CD4-positive, alpha-beta memory T cell (primary cell): Measurements from ENCODE around the gene IRF9. TPM values are rescaled to one million over a fixed set of nuclear protein-coding genes. Genes with fewer than 3 reads are reported as not detected.
"Not testable (repeated sequence)": the region's sequence is repeated elsewhere in the genome, so short reads cannot be mapped to it uniquely, and the experiment has no call there.

Experiments used
- CTCF ChIA-PET: fragments of 350-600 bp; sonication (Branson Sonifier 250); formaldehyde crosslinking; loops from one replicate; lab custom pipeline; 2021; ENCODE audit warnings: inconsistent platforms; ENCODE audit not compliant: partially characterized antibody; lab: Charles Lee
- POLR2A ChIA-PET: fragments of 350-600 bp; sonication (Branson Sonifier 250); formaldehyde crosslinking; loops from one replicate; lab custom pipeline; 2021; ENCODE audit not compliant: partially characterized antibody; lab: Charles Lee
- DNase-seq, 5 donors: peaks; one replicate each; pipeline versions ENCODE4 v3.0.0 to v3.0.0-alpha.2; 2020 to 2022; ENCODE audit warnings: mixed read lengths in 1 of 5
- H3K27ac ChIP-seq: one replicate; pipeline ENCODE4 v1.7.0; 2013; ENCODE audit warnings: low read depth, low read length
- H3K27me3 ChIP-seq: 2 replicates; pipeline ENCODE4 v1.7.0; 2013; ENCODE audit warnings: mild to moderate bottlenecking, low read length, moderate library complexity; ENCODE audit not compliant: insufficient read depth
- H3K36me3 ChIP-seq: 2 replicates; pipeline ENCODE4 v1.7.0; 2013; ENCODE audit warnings: mild to moderate bottlenecking, low read length, moderate library complexity; ENCODE audit not compliant: insufficient read depth
- H3K4me1 ChIP-seq: 2 replicates; pipeline ENCODE4 v1.7.0; 2013; ENCODE audit warnings: mild to moderate bottlenecking, low read length, moderate library complexity; ENCODE audit not compliant: insufficient read depth
- H3K4me3 ChIP-seq, 2 donors: one replicate each; pipeline ENCODE4 v1.7.0; 2013; ENCODE audit warnings: low read length in 2 of 2, mild to moderate bottlenecking in 1 of 2
- H3K9me3 ChIP-seq, 2 donors: one replicate each; pipeline ENCODE4 v1.7.0; 2013; ENCODE audit warnings: low read length in 2 of 2, control low read depth in 1 of 2; ENCODE audit not compliant: control insufficient read depth in 1 of 2
- H3K27ac Mint-ChIP-seq, 7 donors: one replicate each; pipeline ENCODE4 v1.8.0; 2020 to 2021; ENCODE audit warnings: mixed read lengths in 7 of 7, mild to moderate bottlenecking in 6 of 7, inconsistent platforms in 3 of 7, moderate library complexity in 3 of 7
- H3K27me3 Mint-ChIP-seq, 2 donors: one replicate each; pipeline ENCODE4 v1.8.0; 2020 to 2021; ENCODE audit warnings: mixed read lengths in 2 of 2
- H3K36me3 Mint-ChIP-seq, 2 donors: one replicate each; pipeline ENCODE4 v1.8.0; 2020 to 2021; ENCODE audit warnings: mixed read lengths in 2 of 2, inconsistent platforms in 1 of 2, mild to moderate bottlenecking in 1 of 2
- H3K4me1 Mint-ChIP-seq, 4 donors: one replicate each; pipeline ENCODE4 v1.8.0; 2020 to 2021; ENCODE audit warnings: mixed read lengths in 4 of 4, mild to moderate bottlenecking in 1 of 4
- H3K4me3 Mint-ChIP-seq, 8 donors: one replicate each; pipeline ENCODE4 v1.8.0; 2020 to 2021; ENCODE audit warnings: mixed read lengths in 8 of 8, mild to moderate bottlenecking in 7 of 8, moderate library complexity in 6 of 8, inconsistent platforms in 3 of 8
- H3K9me3 Mint-ChIP-seq, 8 donors: one replicate each; pipeline ENCODE4 v1.8.0; 2020 to 2021; ENCODE audit warnings: mixed read lengths in 8 of 8, mild to moderate bottlenecking in 5 of 8, inconsistent platforms in 3 of 8, moderate library complexity in 1 of 8
- intact Hi-C: fragments of 100-400 bp; cut with micrococcal nuclease; formaldehyde crosslinking; loops from one replicate; pipeline ENCODE4 v1.15.1; 2023
- polyA plus RNA-seq, 2 donors: library from polyadenylated mRNA; unstranded; fragments of 300-500 nt; fragmentation: Illumina TruSeq; gene quantifications; one replicate each; pipeline ENCODE4 v1.2.3, GENCODE V29; 2021
- total RNA-seq, 2 experiments: library from RNA; stranded (reverse); gene quantifications; one replicate each; pipeline ENCODE4 v1.2.3, GENCODE V29; 2021

Gene IRF9
- total and polyA plus RNA-seq, 4 experiments from 2014 or later = 59.3 to 157 (median 137) TPM

- H3K4me3 ChIP-seq, H3K27me3 ChIP-seq, H3K4me3 Mint-ChIP-seq, DNase-seq, H3K9me3 Mint-ChIP-seq, CTCF ChIA-PET, H3K4me1 ChIP-seq, H3K9me3 ChIP-seq, H3K27me3 Mint-ChIP-seq, intact Hi-C loops, H3K27ac ChIP-seq: not testable (repeated sequence)
- POLR2A ChIA-PET = interaction anchor here (1.6 kb wide), 2 partner anchors 11 to 14 kb away, joined by 7 to 8 read pairs; partner anchors contain the start of genes CHMP4A and IPO4
- H3K4me1 Mint-ChIP-seq = peaks cover 18 to 39% (median 35%) of the 10 kb centered on the region in 4 donors
- peaks cover 21% of the 10 kb centered on the region for H3K36me3 ChIP-seq
- peak overlapping the region in 1 of 7 donors; percentile 76 for H3K27ac Mint-ChIP-seq
- peaks cover 49 to 62% of the 10 kb centered on the region in 2 donors for H3K36me3 Mint-ChIP-seq
These were observed 41.5 kb downstream of the IRF9 start for GRCh38 chr14:24202538-24202937.

DNA sequence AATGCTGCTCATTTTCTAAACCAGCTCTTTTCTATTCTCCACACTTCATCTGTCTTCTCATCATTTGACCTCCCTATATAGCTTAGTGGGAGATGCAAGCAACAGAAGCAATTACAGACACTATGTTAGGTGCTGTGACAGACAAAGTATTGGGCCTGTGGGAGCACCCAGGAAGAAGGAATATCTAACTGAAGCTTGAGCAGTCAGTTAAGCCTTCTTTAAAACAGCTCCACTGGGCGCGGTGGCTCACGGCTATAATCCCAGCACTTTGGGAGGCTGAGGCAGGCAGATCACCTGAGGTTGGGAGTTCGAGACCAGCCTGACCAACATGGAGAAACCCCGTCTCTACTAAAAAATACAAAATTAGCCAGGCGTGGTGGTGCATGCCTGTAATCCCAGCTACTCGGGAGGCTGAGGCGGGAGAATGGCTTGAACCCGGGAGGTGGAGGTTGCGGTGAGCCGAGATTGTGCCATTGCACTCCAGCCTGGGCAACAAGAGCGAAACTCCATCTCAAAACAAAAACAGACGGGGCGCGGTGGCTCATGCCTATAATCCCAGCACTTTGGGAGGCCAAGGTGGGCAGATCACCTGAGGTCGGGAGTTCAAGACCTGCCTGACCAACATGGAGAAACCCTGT is 42.3 kb downstream of the IRF9 start:
- POLR2A ChIA-PET = interaction anchor here (0.8 to 5.2 kb wide), 5 partner anchors 8 to 35 kb away, joined by 3 to 32 read pairs (median 7); partner anchors contain the start of genes CHMP4A, IPO4, MDP1 and TM9SF1
- H3K27ac Mint-ChIP-seq = peak overlapping the region in 3 of 7 donors; percentile 31 to 76 (median 39)
- peaks cover 17 to 38% (median 34%) of the 10 kb centered on the region in 4 donors for H3K4me1 Mint-ChIP-seq
- H3K9me3 ChIP-seq, H3K4me3 Mint-ChIP-seq, H3K9me3 Mint-ChIP-seq, H3K27ac ChIP-seq, H3K4me1 ChIP-seq, H3K27me3 ChIP-seq, DNase-seq, intact Hi-C loops, H3K4me3 ChIP-seq, H3K27me3 Mint-ChIP-seq: not testable (repeated sequence)
- peaks cover 29% of the 10 kb centered on the region for H3K36me3 ChIP-seq
- CTCF ChIA-PET = interaction anchor here (0.7 to 1.5 kb wide), 3 partner anchors 9 to 40 kb away, joined by 3 to 8 read pairs (median 3); partner anchors contain the start of gene MDP1
- peaks cover 53 to 66% of the 10 kb centered on the region in 2 donors for H3K36me3 Mint-ChIP-seq

DNA sequence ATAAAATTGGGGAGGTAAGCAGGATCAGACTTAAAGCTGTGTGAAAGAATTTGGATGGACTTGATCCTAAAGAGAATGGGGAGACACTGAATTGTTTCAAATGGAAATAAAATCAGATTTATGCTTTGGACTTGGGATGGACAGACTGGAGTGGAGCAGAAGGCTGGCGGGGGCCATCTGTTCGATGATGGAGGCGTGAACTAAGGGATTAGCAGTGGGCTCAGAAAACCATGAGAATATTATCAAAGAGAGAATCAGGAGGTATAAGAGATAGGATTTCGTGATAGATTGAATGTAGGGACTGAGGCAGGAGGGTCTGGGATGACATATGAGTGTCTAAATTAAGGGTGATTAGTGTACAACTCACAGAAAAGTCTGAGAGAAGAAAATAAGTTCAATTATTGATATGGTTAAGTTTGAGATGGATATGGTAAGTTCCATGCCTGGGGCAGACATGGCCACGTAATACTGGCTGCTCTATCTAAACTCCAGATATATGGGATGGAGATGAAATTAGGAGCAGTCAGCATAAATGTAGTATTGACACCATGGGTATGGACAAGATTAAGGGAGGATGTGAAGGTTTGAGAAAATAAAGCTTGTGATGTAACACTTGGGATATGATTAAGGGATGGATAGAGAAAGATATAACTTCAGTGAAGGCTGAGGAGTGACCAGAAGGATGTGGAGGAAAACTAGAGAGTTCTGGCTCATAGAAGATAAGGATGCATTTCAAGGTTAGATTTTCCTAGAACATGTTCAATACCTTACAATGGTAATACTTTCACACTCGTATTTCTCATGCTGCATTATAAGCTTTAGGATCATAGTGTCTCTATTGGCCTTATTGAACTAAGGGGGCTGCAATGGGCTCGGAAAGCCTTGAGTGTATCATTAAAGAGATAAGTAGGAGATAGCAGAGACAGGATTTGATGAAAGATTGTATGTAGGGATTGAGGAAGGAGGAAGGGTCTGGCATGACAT is 43.4 kb downstream of the IRF9 start:
- no peak overlapping the region for H3K27ac ChIP-seq
- intact Hi-C loops = no loop called here
- peaks cover 9 to 32% (median 25%) of the 10 kb centered on the region in 4 donors for H3K4me1 Mint-ChIP-seq
- CTCF ChIA-PET = interaction anchor here (1.3 to 1.5 kb wide), 2 partner anchors 8 to 11 kb away, joined by 3 to 8 read pairs; partner anchors contain the start of gene MDP1
- H3K9me3 Mint-ChIP-seq = peaks cover 0 to 7% (median 0%) of the 10 kb centered on the region in 8 donors
- H3K9me3 ChIP-seq = no peaks in the 10 kb centered on the region
- H3K4me3 Mint-ChIP-seq = no peak overlapping the region
- peak overlapping the region in 6 of 7 donors; percentile 2 to 47 (median 37) for H3K27ac Mint-ChIP-seq
- H3K36me3 Mint-ChIP-seq = peaks cover 48 to 65% of the 10 kb centered on the region in 2 donors
- POLR2A ChIA-PET = interaction anchor here (0.9 to 5.2 kb wide), 3 partner anchors 9 to 16 kb away, joined by 3 to 32 read pairs (median 7); partner anchors contain the start of genes IPO4 and TM9SF1
- no peak overlapping the region for H3K4me3 ChIP-seq
- no peaks in the 10 kb centered on the region for H3K27me3 Mint-ChIP-seq
- no peaks in the 10 kb centered on the region for H3K27me3 ChIP-seq
- H3K4me1 ChIP-seq = no peaks in the 10 kb centered on the region
- DNase-seq = no peak
- H3K36me3 ChIP-seq = peaks cover 40% of the 10 kb centered on the region

GRCh38 chr14:24206260-24207103 is 45.4 kb downstream of the IRF9 start:
- Histone ChIP-seq H3K4me3 (no peak overlapping the region), H3K4me1 (peaks cover 5% of the 10 kb centered on the region), H3K27ac (no peak overlapping the region), H3K36me3 (peaks cover 58% of the 10 kb centered on the region), H3K27me3 (no peaks in the 10 kb centered on the region), H3K9me3 (no peaks in the 10 kb centered on the region)
- no peak for DNase-seq
- intact Hi-C loops = no loop called here
- peaks cover 59 to 75% of the 10 kb centered on the region in 2 donors for H3K36me3 Mint-ChIP-seq
- no peaks in the 10 kb centered on the region for H3K27me3 Mint-ChIP-seq
- H3K4me1 Mint-ChIP-seq = peaks cover 14 to 45% (median 30%) of the 10 kb centered on the region in 4 donors
- POLR2A ChIA-PET = interaction anchor here (0.8 to 5.2 kb wide), 4 partner anchors 9 to 91 kb away, joined by 3 to 32 read pairs (median 10); partner anchors contain the start of genes MDP1, NRL, PSME2 and TM9SF1
- peaks cover 0 to 5% (median 0%) of the 10 kb centered on the region in 8 donors for H3K9me3 Mint-ChIP-seq
- CTCF ChIA-PET = interaction anchor here (0.6 to 1.2 kb wide), 2 partner anchors 46 to 91 kb away, joined by 3 to 4 read pairs; partner anchors contain the start of gene IRF9
- peak overlapping the region in 1 of 8 donors; percentile 40 for H3K4me3 Mint-ChIP-seq
- peak overlapping the region in 4 of 7 donors; percentile 16 to 52 (median 28) for H3K27ac Mint-ChIP-seq

- CTCF ChIA-PET = interaction anchor here (1.2 kb wide), 1 partner anchor 91 kb away, joined by 4 read pairs; no protein-coding TSS in a partner anchor
- intact Hi-C loops = no loop called here
- H3K4me1 Mint-ChIP-seq = peaks cover 18 to 50% (median 34%) of the 10 kb centered on the region in 4 donors
- Histone ChIP-seq H3K4me3 (no peak overlapping the region), H3K4me1 (peaks cover 11% of the 10 kb centered on the region), H3K27ac (no peak overlapping the region), H3K9me3 (no peaks in the 10 kb centered on the region), H3K36me3 (peaks cover 59% of the 10 kb centered on the region), H3K27me3 (no peaks in the 10 kb centered on the region)
- peaks cover 0 to 5% (median 0%) of the 10 kb centered on the region in 8 donors for H3K9me3 Mint-ChIP-seq
- peaks cover 57 to 75% of the 10 kb centered on the region in 2 donors for H3K36me3 Mint-ChIP-seq
- no peak for DNase-seq
- no peaks in the 10 kb centered on the region for H3K27me3 Mint-ChIP-seq
- H3K4me3 Mint-ChIP-seq = no peak overlapping the region
- POLR2A ChIA-PET = interaction anchor here (0.8 to 5.2 kb wide), 4 partner anchors 9 to 92 kb away, joined by 3 to 32 read pairs (median 10); partner anchors contain the start of genes MDP1, NRL, PSME2 and TM9SF1
- H3K27ac Mint-ChIP-seq = peak overlapping the region in 6 of 7 donors; percentile 16 to 82 (median 42)
These were observed 46.1 kb downstream of the IRF9 start for GRCh38 chr14:24207104-24207551.

DNA sequence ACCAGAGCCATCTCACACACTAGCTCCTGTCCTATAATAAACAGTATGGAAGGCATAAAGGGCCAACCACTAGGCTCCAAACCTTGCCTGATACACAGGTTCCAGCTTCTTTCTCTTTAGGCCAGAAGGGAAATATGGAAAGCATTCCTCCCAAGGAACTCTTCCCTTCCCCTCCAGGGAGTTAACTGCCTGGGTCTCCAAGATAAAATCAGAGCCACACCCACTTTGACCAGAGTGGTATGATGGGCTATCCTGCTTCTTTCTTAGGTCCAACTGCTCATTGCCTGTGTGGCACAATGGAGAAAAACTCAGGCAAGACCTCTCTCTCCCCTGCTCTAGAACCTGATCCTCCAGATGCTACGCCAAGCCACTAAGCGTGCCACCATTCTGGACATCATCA is 46.6 kb downstream of the IRF9 start:
- no peaks in the 10 kb centered on the region for H3K27me3 Mint-ChIP-seq
- Histone ChIP-seq H3K27ac (no peak overlapping the region), H3K27me3 (no peaks in the 10 kb centered on the region), H3K9me3 (no peaks in the 10 kb centered on the region), H3K4me3 (no peak overlapping the region), H3K4me1 (peaks cover 16% of the 10 kb centered on the region), H3K36me3 (peaks cover 59% of the 10 kb centered on the region)
- peaks cover 52 to 70% of the 10 kb centered on the region in 2 donors for H3K36me3 Mint-ChIP-seq
- H3K4me3 Mint-ChIP-seq = no peak overlapping the region
- peak overlapping the region in 3 of 7 donors; percentile 23 to 78 (median 52) for H3K27ac Mint-ChIP-seq
- ChIA-PET POLR2A (interaction anchor here (0.8 to 5.2 kb wide), 4 partner anchors 8 to 93 kb away, joined by 3 to 32 read pairs (median 10); partner anchors contain the start of genes MDP1, NRL, PSME2 and TM9SF1), CTCF (interaction anchor here (1.2 kb wide), 1 partner anchor 90 kb away, joined by 4 read pairs; no protein-coding TSS in a partner anchor)
- DNase-seq = no peak
- H3K4me1 Mint-ChIP-seq = peaks cover 18 to 55% (median 36%) of the 10 kb centered on the region in 4 donors
- peaks cover 0 to 5% (median 0%) of the 10 kb centered on the region in 8 donors for H3K9me3 Mint-ChIP-seq
- intact Hi-C loops = no loop called here
